Prostate gland (tissue), 2 donors: Measurements from ENCODE around the gene CLDN3.

Experiments used
- POLR2A ChIP-seq: fragments of 450-650 bp; IDR thresholded peaks from one replicate; pipeline ENCODE4 v1.6.1; 2016; ENCODE audit warnings: antibody characterized with exemption, mild to moderate bottlenecking
- TF ChIP-seq, protein P1 (sequence below), 4 experiments: fragments of 200-600 bp in 2 of 4; fragments of 450-650 bp in 2 of 4; sonication (generic) in 2 of 4; IDR thresholded peaks; 1 replicate in 3 of 4; 2 replicates in 1 of 4; pipeline ENCODE4 v1.5.1; 2016 to 2019; ENCODE audit warnings: antibody characterized with exemption in 4 of 4, mild to moderate bottlenecking in 2 of 4, moderate library complexity in 2 of 4

DNA sequence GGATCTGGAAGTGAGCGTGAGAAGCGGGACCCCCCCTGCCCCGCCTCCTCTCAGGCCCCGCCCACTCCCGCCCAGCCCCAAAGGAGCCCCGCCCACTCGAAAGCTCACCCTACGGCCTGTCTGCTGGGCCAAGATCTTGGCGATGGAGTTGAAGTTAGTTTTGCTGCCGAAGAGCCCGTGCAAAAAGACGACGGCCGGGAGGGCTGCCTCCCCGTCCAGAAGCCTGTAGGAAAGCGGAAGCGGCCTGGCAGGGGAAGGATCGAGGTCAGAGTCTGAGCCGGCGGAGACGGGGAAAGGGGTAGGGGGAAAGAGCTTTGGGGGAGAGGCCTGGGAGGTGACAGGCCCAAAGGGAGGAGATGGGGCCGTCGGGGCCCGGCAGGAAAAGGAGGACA, 31.9 kb downstream of the CLDN3 start:
- TF ChIP-seq, protein P1, sequence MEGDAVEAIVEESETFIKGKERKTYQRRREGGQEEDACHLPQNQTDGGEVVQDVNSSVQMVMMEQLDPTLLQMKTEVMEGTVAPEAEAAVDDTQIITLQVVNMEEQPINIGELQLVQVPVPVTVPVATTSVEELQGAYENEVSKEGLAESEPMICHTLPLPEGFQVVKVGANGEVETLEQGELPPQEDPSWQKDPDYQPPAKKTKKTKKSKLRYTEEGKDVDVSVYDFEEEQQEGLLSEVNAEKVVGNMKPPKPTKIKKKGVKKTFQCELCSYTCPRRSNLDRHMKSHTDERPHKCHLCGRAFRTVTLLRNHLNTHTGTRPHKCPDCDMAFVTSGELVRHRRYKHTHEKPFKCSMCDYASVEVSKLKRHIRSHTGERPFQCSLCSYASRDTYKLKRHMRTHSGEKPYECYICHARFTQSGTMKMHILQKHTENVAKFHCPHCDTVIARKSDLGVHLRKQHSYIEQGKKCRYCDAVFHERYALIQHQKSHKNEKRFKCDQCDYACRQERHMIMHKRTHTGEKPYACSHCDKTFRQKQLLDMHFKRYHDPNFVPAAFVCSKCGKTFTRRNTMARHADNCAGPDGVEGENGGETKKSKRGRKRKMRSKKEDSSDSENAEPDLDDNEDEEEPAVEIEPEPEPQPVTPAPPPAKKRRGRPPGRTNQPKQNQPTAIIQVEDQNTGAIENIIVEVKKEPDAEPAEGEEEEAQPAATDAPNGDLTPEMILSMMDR (IDR thresholded peaks at IDR 0.05): no peak
- TF ChIP-seq POLR2A: no peak
